ENCODE data around the gene ALDH3B2.

- TF ChIP-seq ZNF473 (tag by site-specific recombination; IDR thresholded peaks at IDR 0.05), result no peak
- TF ChIP-seq, protein P1, sequence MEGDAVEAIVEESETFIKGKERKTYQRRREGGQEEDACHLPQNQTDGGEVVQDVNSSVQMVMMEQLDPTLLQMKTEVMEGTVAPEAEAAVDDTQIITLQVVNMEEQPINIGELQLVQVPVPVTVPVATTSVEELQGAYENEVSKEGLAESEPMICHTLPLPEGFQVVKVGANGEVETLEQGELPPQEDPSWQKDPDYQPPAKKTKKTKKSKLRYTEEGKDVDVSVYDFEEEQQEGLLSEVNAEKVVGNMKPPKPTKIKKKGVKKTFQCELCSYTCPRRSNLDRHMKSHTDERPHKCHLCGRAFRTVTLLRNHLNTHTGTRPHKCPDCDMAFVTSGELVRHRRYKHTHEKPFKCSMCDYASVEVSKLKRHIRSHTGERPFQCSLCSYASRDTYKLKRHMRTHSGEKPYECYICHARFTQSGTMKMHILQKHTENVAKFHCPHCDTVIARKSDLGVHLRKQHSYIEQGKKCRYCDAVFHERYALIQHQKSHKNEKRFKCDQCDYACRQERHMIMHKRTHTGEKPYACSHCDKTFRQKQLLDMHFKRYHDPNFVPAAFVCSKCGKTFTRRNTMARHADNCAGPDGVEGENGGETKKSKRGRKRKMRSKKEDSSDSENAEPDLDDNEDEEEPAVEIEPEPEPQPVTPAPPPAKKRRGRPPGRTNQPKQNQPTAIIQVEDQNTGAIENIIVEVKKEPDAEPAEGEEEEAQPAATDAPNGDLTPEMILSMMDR (tag by site-specific recombination; IDR thresholded peaks at IDR 0.05), result peak; percentile 65
- TF ChIP-seq ZNF302 (tag by site-specific recombination; IDR thresholded peaks at IDR 0.05; ENCODE audit: low read depth), result no peak
These were observed 59.4 kb downstream of the ALDH3B2 start for GRCh38 chr11:67614730-67615714.
